ENCODE data around the gene PTPN7.

DNA sequence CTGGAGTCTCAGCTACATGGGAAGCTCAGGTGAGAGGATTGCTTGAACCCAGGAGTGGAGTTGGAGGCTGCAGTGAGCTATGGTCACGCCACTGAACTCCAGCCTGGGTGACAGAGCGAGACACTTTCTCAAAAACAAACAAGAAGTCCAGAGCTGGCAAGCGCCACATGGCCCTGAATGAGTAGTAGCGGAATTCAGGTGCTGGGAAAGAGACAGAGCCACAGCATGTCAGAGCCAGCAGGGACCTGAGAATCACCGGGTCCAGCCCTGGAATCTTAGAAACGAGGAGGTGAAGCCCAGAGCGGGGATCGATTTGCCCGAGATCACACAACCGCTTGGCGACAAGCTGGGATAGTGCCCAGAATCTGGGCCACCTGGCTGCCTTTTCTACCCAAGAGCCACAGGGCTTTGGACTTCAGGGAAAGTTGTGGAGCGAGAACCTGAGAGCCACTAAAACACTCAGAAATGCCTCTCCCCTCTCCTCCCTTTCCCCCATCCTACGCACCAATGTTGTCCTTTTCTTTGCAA, 25.7 kb downstream of the PTPN7 start:
- TF ChIP-seq POLR2AphosphoS5 (IDR thresholded peaks at IDR 0.05) (no peak), POLR2A (IDR thresholded peaks at IDR 0.05) (no peak)
- TF ChIP-seq, protein P1, sequence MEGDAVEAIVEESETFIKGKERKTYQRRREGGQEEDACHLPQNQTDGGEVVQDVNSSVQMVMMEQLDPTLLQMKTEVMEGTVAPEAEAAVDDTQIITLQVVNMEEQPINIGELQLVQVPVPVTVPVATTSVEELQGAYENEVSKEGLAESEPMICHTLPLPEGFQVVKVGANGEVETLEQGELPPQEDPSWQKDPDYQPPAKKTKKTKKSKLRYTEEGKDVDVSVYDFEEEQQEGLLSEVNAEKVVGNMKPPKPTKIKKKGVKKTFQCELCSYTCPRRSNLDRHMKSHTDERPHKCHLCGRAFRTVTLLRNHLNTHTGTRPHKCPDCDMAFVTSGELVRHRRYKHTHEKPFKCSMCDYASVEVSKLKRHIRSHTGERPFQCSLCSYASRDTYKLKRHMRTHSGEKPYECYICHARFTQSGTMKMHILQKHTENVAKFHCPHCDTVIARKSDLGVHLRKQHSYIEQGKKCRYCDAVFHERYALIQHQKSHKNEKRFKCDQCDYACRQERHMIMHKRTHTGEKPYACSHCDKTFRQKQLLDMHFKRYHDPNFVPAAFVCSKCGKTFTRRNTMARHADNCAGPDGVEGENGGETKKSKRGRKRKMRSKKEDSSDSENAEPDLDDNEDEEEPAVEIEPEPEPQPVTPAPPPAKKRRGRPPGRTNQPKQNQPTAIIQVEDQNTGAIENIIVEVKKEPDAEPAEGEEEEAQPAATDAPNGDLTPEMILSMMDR (IDR thresholded peaks at IDR 0.05) = no peak

Data from gastroesophageal sphincter (tissue), 3 donors.